Endothelial cell of umbilical vein (primary cell): ENCODE measurements around the gene RASGRP4. TPM values are rescaled to one million over a fixed set of nuclear protein-coding genes. Genes with fewer than 3 reads are reported as not detected.

Experiments
- BruUV-seq: library from RNA; stranded (reverse); fragments of 400-500 nt; replicated peaks from 2 replicates; lab custom pipeline; 2021; lab: Mats Ljungman, UMichigan
- CTCF ChIA-PET: fragments of 300-600, 350-600 bp; sonication (Branson Sonifier 250); formaldehyde crosslinking; loops from one replicate; lab custom pipeline; 2021; ENCODE audit warnings: antibody characterized with exemption, inconsistent platforms; lab: Charles Lee
- POLR2A ChIA-PET: fragments of 300-600, 350-600 bp; sonication (Branson Sonifier 250); formaldehyde crosslinking; loops from one replicate; lab custom pipeline; 2021; ENCODE audit warnings: antibody characterized with exemption, inconsistent platforms; lab: Charles Lee
- DNase-seq: peaks from one replicate; pipeline ENCODE4 v3.0.0-alpha.2; 2011; ENCODE audit warnings: low read depth, low spot score
- FAIRE-seq: peaks from 2 replicates; lab custom pipeline; 2011; peaks lifted over from hg19 to GRCh38; lab: Jason Lieb, UNC
- H2AFZ ChIP-seq: 2 replicates; pipeline ENCODE4 v1.6.0; 2012; ENCODE audit warnings: low read depth, low read length, control low read depth, inconsistent platforms
- H3K27ac ChIP-seq: 2 replicates; pipeline ENCODE4 v1.5.1; 2011; ENCODE audit warnings: low read depth, mild to moderate bottlenecking, control low read depth, low read length, moderate library complexity; ENCODE audit not compliant: insufficient read depth
- H3K27me3 ChIP-seq, 2 experiments: 2 replicates each; pipeline versions ENCODE4 v1.6.0 to v1.6.1; 2011; ENCODE audit warnings: low read length in 2 of 2, mixed read lengths in 1 of 2; ENCODE audit not compliant: control insufficient read depth in 2 of 2, insufficient read depth in 2 of 2
- H3K36me3 ChIP-seq, 2 experiments: 2 replicates in 1 of 2; 3 replicates in 1 of 2; pipeline ENCODE4 v1.5.1; 2011; ENCODE audit warnings: low read length in 2 of 2, mild to moderate bottlenecking in 1 of 2, moderate library complexity in 1 of 2; ENCODE audit not compliant: control insufficient read depth in 2 of 2, insufficient read depth in 2 of 2; ENCODE audit errors: extremely low read depth in 1 of 2
- H3K4me1 ChIP-seq: 3 replicates; pipeline ENCODE4 v1.5.1; 2011; ENCODE audit warnings: mild to moderate bottlenecking, low read length; ENCODE audit not compliant: control insufficient read depth, insufficient read depth; ENCODE audit errors: extremely low read depth
- H3K4me2 ChIP-seq: 2 replicates; pipeline ENCODE4 v1.6.1; 2011; ENCODE audit warnings: low read length, control low read depth, mixed read lengths; ENCODE audit not compliant: insufficient read depth
- H3K4me3 ChIP-seq, 3 experiments: fragments of 200-600 bp in 1 of 3; sonication (generic), shearing (Covaris generic) in 1 of 3; replicated peaks in 1 of 3; 2 replicates each; pipeline ENCODE4 v1.5.1; 2011 to 2016; ENCODE audit warnings: control low read depth in 3 of 3, low read length in 3 of 3, mild to moderate bottlenecking in 2 of 3, inconsistent platforms in 1 of 3, low read depth in 1 of 3, moderate library complexity in 1 of 3; ENCODE audit not compliant: insufficient read depth in 1 of 3
- H3K79me2 ChIP-seq: 2 replicates; pipeline ENCODE4 v1.6.0; 2012; ENCODE audit warnings: low read length, inconsistent platforms; ENCODE audit not compliant: control insufficient read depth, insufficient read depth
- H3K9ac ChIP-seq: replicated peaks from 2 replicates; pipeline ENCODE3; 2011; ENCODE audit warnings: low read length, control low read depth; ENCODE audit not compliant: insufficient read depth; ENCODE audit errors: extremely low read depth
- H3K9me1 ChIP-seq: replicated peaks from 3 replicates; pipeline ENCODE4 v1.6.0; 2011; ENCODE audit warnings: mild to moderate bottlenecking, low read length; ENCODE audit not compliant: control insufficient read depth, insufficient read depth; ENCODE audit errors: extremely low read depth
- H3K9me3 ChIP-seq: replicated peaks from 2 replicates; pipeline ENCODE4 v1.5.1; 2012; ENCODE audit warnings: low read length, inconsistent platforms; ENCODE audit not compliant: control insufficient read depth, insufficient read depth
- H4K20me1 ChIP-seq: replicated peaks from 2 replicates; pipeline ENCODE3; 2011; ENCODE audit warnings: mild to moderate bottlenecking, low read length; ENCODE audit not compliant: control insufficient read depth, insufficient read depth; ENCODE audit errors: extremely low read depth
- EZH2 ChIP-seq: IDR thresholded peaks from 2 replicates; pipeline ENCODE4 v1.6.1; 2012; ENCODE audit warnings: borderline replicate concordance, low read depth, mild to moderate bottlenecking, moderate library complexity, low read length, inconsistent platforms; ENCODE audit not compliant: severe bottlenecking
- GATA2 ChIP-seq: IDR thresholded peaks from 2 replicates; pipeline ENCODE4 v1.7.0; 2011; ENCODE audit warnings: low read depth, mild to moderate bottlenecking, moderate library complexity, mixed read lengths, low read length; ENCODE audit not compliant: insufficient read length, insufficient read depth
- POLR2A ChIP-seq: IDR thresholded peaks from 2 replicates; pipeline ENCODE4 v1.6.1; 2012; ENCODE audit warnings: low read depth, mild to moderate bottlenecking, control low read depth, low read length
- POLR2AphosphoS5 ChIP-seq: IDR thresholded peaks from 2 replicates; pipeline ENCODE4 v1.6.1; 2012; ENCODE audit warnings: low read depth, mild to moderate bottlenecking, control low read depth, low read length, moderate library complexity; ENCODE audit not compliant: insufficient read depth
- dilution Hi-C: fragments of 300-500 bp; cut with MboI; formaldehyde crosslinking; loops from one replicate; pipeline ENCODE4 v1.15.0; 2019; ENCODE audit warnings: low sequenced_read_pairs; ENCODE audit not compliant: extremely low pct_ligation_motif_present
- intact Hi-C: fragments of 100-400 bp; cut with micrococcal nuclease; formaldehyde crosslinking; loops from one replicate; pipeline ENCODE4 v1.10.0; 2022
- polyA plus RNA-seq, 4 experiments: library from polyadenylated mRNA; depleted of rRNA in 3 of 4; stranded (reverse) in 3 of 4; unstranded in 1 of 4; fragments of >200 nt; gene quantifications; 2 replicates each; pipeline versions ENCODE4 v1.2.1 to v1.2.3, GENCODE V29; 2011 to 2012; ENCODE audit warnings: missing spikeins in 1 of 4
- total RNA-seq: library from RNA; stranded (reverse); gene quantifications from 2 replicates; pipeline ENCODE4 v1.2.3, GENCODE V29; 2021

Gene RASGRP4
- total and polyA plus RNA-seq, 2 donors (not counting 3 experiments of a cell fraction or from before 2014, with no cell fraction given), result not detected

GRCh38 chr19:38401148-38401547, 24.9 kb downstream of the RASGRP4 start:
- no peak for TF ChIP-seq POLR2AphosphoS5
- TF ChIP-seq EZH2, result no peak
- no peak for TF ChIP-seq POLR2A
- peak; percentile 14 for TF ChIP-seq GATA2
- Histone ChIP-seq H3K9me1 (no peaks in the 10 kb centered on the region), H3K36me3 (no peaks in the 10 kb centered on the region), H4K20me1 (no peaks in the 10 kb centered on the region), H2AFZ (no peak overlapping the region), H3K9ac (no peak overlapping the region), H3K27ac (no peak overlapping the region), H3K4me2 (no peak overlapping the region), H3K9me3 (no peaks in the 10 kb centered on the region), H3K27me3 (no peaks in the 10 kb centered on the region), H3K4me1 (peaks cover 2% of the 10 kb centered on the region), H3K4me3 (no peak overlapping the region), H3K79me2 (no peaks in the 10 kb centered on the region)
- no TSS peak for BruUV-seq
- ChIA-PET POLR2A (no interaction called here), CTCF (no interaction called here)
- FAIRE-seq (no peak), DNase-seq (peak; percentile 45)
- dilution Hi-C loops (no loop called here), intact Hi-C loops (loop anchor here (5.0 to 10.0 kb wide), 2 partner anchors 159 to 304 kb away; no protein-coding TSS in a partner anchor)

DNA sequence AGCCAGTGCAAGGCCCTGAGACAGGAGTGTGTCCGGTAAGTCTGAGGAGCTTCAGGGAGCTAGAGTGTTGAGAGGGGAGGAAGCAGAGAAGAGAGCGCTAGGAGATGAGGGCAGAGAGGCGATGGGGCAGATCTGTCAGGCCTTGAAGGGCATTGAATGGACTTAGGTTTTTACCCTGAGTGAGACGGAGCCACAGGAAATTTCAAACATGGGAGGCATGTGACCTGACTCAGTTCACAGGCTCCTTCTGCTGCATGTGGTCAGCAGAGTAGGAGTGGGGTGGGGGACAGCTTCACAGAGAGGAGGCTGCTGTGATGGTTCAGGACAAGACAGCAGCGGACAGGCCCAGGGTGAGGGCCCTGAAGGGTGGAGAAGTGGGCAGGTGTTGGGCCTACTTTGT, 25.7 kb downstream of the RASGRP4 start:
- POLR2A ChIA-PET, result no interaction called here
- no peaks in the 10 kb centered on the region for H3K9me3 ChIP-seq

More for the DNA sequence above, 25.7 kb downstream of the RASGRP4 start:
- Histone ChIP-seq H3K4me1 (peaks cover 2% of the 10 kb centered on the region), H3K36me3 (no peaks in the 10 kb centered on the region), H3K4me3 (no peak overlapping the region), H3K27me3 (no peaks in the 10 kb centered on the region), H3K79me2 (no peaks in the 10 kb centered on the region), H3K9me1 (no peaks in the 10 kb centered on the region), H3K4me2 (no peak overlapping the region), H3K9ac (no peak overlapping the region), H4K20me1 (no peaks in the 10 kb centered on the region), H3K27ac (no peak overlapping the region), H2AFZ (no peak overlapping the region)
- DNase-seq, result no peak
- dilution Hi-C loops, result no loop called here
- TF ChIP-seq EZH2, result no peak
- no peak for FAIRE-seq
- CTCF ChIA-PET, result no interaction called here
- intact Hi-C loops, result loop anchor here (5.0 to 10.0 kb wide), 2 partner anchors 158 to 304 kb away; no protein-coding TSS in a partner anchor
- no TSS peak for BruUV-seq
